Panc1 (cell line): Measurements from ENCODE around the gene ABLIM2. TPM values are rescaled to one million over a fixed set of nuclear protein-coding genes. Genes with fewer than 3 reads are reported as not detected.

ENCODE experiments used
- ATAC-seq: fragments of 200-7000 bp; cut with Tn5 transposase; 2 replicates; pipeline ENCODE4 v1.9.1; 2020; ENCODE audit warnings: mild to moderate bottlenecking, moderate library complexity
- BruUV-seq: library from RNA; stranded (reverse); fragments of 400-500 nt; replicated peaks from 2 replicates; lab custom pipeline; 2021; lab: Mats Ljungman, UMichigan
- CTCF ChIA-PET: fragments of 300-600 bp; sonication (Branson Sonifier 250); formaldehyde crosslinking; loops from one replicate; lab custom pipeline; 2022; ENCODE audit warnings: antibody characterized with exemption; lab: Charles Lee
- POLR2A ChIA-PET: fragments of 300-600 bp; sonication (Branson Sonifier 250); formaldehyde crosslinking; loops from one replicate; lab custom pipeline; 2022; ENCODE audit warnings: antibody characterized with exemption; lab: Charles Lee
- DNase-seq: peaks from one replicate; pipeline ENCODE4 v3.0.0-alpha.2; 2010; ENCODE audit warnings: low read depth, low spot score
- H3K27ac ChIP-seq: 2 replicates; pipeline ENCODE4 v1.5.1; 2011; ENCODE audit warnings: mild to moderate bottlenecking, low read length, inconsistent platforms
- H3K27me3 ChIP-seq: fragments of 200-500 bp; sonication (Bioruptor generic); 2 replicates; pipeline ENCODE4 v1.6.0; 2014; ENCODE audit warnings: low read length, inconsistent platforms; ENCODE audit not compliant: control insufficient read depth, insufficient read depth
- H3K36me3 ChIP-seq: fragments of 200-500 bp; sonication (Bioruptor generic); 2 replicates; pipeline ENCODE4 v1.5.1; 2014; ENCODE audit warnings: inconsistent platforms, mild to moderate bottlenecking, low read length, moderate library complexity; ENCODE audit not compliant: control insufficient read depth, insufficient read depth
- H3K4me1 ChIP-seq: 2 replicates; pipeline ENCODE4 v1.5.1; 2011; ENCODE audit warnings: inconsistent platforms, mild to moderate bottlenecking, low read length, moderate library complexity; ENCODE audit not compliant: control insufficient read depth, insufficient read depth
- H3K4me3 ChIP-seq, 2 experiments: 2 replicates each; pipeline ENCODE4 v1.5.1; 2011 to 2012; ENCODE audit warnings: low read depth in 2 of 2, low read length in 2 of 2, mild to moderate bottlenecking in 2 of 2, inconsistent platforms in 1 of 2, moderate library complexity in 1 of 2
- H3K9me3 ChIP-seq: fragments of 200-500 bp; sonication (Bioruptor generic); 2 replicates; pipeline ENCODE4 v1.5.1; 2014; ENCODE audit warnings: low read depth, mild to moderate bottlenecking, inconsistent platforms, low read length, moderate library complexity; ENCODE audit not compliant: control insufficient read depth, insufficient read depth
- CTCF ChIP-seq: fragments of 450-650 bp; IDR thresholded peaks from 2 replicates; pipeline ENCODE4 v1.5.1; 2017; ENCODE audit warnings: mild to moderate bottlenecking
- POLR2AphosphoS5 ChIP-seq: IDR thresholded peaks from 2 replicates; pipeline ENCODE4 v1.6.1; 2012; ENCODE audit warnings: mild to moderate bottlenecking, low read depth, low read length, moderate library complexity
- REST ChIP-seq, 2 experiments: IDR thresholded peaks; 2 replicates each; pipeline ENCODE4 v1.6.1; 2011 to 2012; ENCODE audit warnings: low read depth in 2 of 2, control low read depth in 1 of 2, low read length in 1 of 2, mild to moderate bottlenecking in 1 of 2, moderate library complexity in 1 of 2; ENCODE audit not compliant: insufficient read depth in 1 of 2
- SIN3A ChIP-seq: IDR thresholded peaks from 2 replicates; pipeline ENCODE4 v1.6.1; 2012; ENCODE audit warnings: low read depth, mild to moderate bottlenecking, low read length, moderate library complexity, borderline replicate concordance; ENCODE audit not compliant: insufficient read depth
- TCF7L2 ChIP-seq: IDR thresholded peaks from 2 replicates; pipeline ENCODE4 v1.6.1; 2011; ENCODE audit warnings: mild to moderate bottlenecking, low read depth, low read length, inconsistent platforms
- in situ Hi-C: cut with HindIII; loops from 2 replicates; pipeline ENCODE4 v1.10.0; 2016; ENCODE audit warnings: low sequenced_read_pairs, low pct_unique_long_range_greater_than_20kb
- intact Hi-C: fragments of 100-400 bp; cut with micrococcal nuclease; formaldehyde crosslinking; loops from one replicate; pipeline ENCODE4 v1.10.0; 2022; ENCODE audit not compliant: unreplicated experiment
- total RNA-seq: library from RNA; stranded (reverse); gene quantifications from one replicate; pipeline ENCODE4 v1.2.1, GENCODE V29; 2021; ENCODE audit not compliant: unreplicated experiment

Gene ABLIM2
- total RNA-seq, 1 experiment from 2014 or later = 0.64 TPM

DNA sequence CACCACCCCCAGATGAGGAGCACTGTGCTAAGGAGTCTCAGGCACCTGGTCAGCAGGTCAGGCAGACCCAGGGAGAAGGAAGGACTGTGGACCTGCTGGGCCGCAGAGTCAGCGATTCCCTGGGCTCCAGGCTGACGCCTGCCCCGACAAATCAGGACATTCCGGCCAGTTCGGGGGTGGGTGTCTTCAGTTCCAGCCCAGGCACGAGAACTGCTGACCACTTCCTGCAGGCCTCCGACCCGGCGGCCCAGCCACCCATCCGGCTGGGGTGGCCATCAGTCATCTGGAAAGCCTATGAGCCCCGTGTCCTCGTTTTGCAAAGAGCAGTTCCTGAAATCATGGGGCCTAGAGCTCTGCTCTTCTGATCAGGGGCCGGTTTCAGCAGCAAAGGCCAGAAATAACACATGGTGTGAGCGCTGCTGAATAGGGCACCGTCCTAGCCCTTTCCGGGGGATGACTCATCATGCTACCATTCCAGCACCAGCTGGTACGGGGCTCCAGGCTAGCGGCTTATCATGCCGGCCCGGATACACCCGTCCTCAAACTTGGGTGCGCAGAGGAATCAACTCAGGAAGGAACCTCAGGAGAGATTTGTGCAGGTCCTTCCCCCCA lies 32.6 kb upstream of the ABLIM2 start:
- no TSS peak for BruUV-seq
- ChIA-PET POLR2A (no interaction called here), CTCF (interaction anchor here (0.6 to 1.7 kb wide), 2 partner anchors 11 to 17 kb away, joined by 3 to 4 read pairs; no protein-coding TSS in a partner anchor)
- in situ Hi-C loops = no loop called here
- Histone ChIP-seq H3K4me3 (no peak overlapping the region), H3K9me3 (no peaks in the 10 kb centered on the region), H3K36me3 (no peaks in the 10 kb centered on the region), H3K4me1 (no peaks in the 10 kb centered on the region; the same call in 1 of the 2 replicates), H3K27me3 (no peaks in the 10 kb centered on the region), H3K27ac (no peak overlapping the region)
- TF ChIP-seq POLR2AphosphoS5 = no peak
- no peak for TF ChIP-seq CTCF
- no peak for TF ChIP-seq REST (IDR thresholded peaks at IDR 0.05; ENCODE audit: insufficient read depth in 1 of 2, low read depth in 2 of 2, low read length in 1 of 2)
- TF ChIP-seq TCF7L2 = no peak
- no peak for TF ChIP-seq SIN3A
- intact Hi-C loops = no loop called here
- DNase-seq (no peak), ATAC-seq (no peak)

DNA sequence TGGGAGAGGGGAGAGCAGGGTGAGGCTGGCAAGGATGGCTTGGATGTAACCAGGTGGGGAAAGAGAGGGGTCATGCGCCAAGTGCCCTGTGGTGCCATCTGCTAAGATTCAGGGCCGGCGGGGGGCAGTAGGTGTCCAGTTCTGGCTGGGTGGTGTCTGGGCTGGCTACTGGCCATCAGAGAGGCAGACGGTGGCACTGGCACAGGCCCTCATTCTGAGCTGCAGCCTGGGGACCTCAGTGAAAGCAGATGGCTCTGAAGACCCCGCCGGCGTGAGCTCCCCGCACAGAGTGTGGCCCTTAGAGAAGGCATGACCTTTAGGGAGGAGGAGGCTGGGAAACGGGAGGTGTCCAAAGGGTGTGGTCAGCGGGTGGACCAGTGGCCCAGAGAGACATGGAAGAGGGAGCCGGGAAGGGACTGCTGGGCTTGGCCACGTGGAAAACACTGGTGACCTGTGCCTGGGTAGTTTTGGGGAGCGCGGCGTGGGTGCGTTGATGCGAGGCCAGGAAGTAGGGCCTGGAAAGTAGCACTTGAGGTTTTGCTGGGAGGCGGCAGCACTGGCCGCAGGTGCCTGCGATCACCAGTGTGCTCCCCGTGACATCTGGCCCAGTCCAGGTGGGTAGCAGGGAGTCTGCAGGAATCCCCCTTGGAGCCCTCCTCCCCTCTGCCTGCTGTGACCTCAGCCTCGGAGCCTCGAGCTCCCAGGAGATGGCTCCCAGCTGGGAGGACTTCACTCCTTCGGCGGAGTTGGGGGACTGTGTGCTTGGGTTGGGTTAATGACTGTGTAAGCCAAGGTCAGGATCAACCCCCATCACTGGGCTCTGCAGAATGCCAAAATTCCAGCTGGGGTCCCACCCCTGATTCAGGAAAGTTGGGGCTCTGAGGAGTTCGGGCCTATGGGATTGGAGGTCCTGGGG lies 31.2 kb upstream of the ABLIM2 start:
- no TSS peak for BruUV-seq
- H3K27ac ChIP-seq = no peak overlapping the region
- POLR2A ChIA-PET = interaction anchor here (0.6 kb wide), 1 partner anchor 11 kb away, joined by 3 read pairs; no protein-coding TSS in a partner anchor

More for the DNA sequence above, 31.2 kb upstream of the ABLIM2 start:
- Histone ChIP-seq H3K9me3 (no peaks in the 10 kb centered on the region), H3K4me3 (no peak overlapping the region), H3K4me1 (no peaks in the 10 kb centered on the region; the same call in 1 of the 2 replicates), H3K27me3 (no peaks in the 10 kb centered on the region), H3K36me3 (no peaks in the 10 kb centered on the region)
- TF ChIP-seq POLR2AphosphoS5 (no peak), TCF7L2 (no peak), SIN3A (no peak), CTCF (no peak), REST (IDR thresholded peaks at IDR 0.05; ENCODE audit: insufficient read depth in 1 of 2, low read depth in 2 of 2, low read length in 1 of 2) (no peak)
- ATAC-seq (no peak), DNase-seq (no peak)
- intact Hi-C loops (no loop called here), in situ Hi-C loops (no loop called here)
- CTCF ChIA-PET = no interaction called here
